Fibroblast of upper back skin (primary cell): ENCODE measurements around the gene DEAF1.

Source experiments
- DNase-seq: peaks from one replicate; pipeline ENCODE4 v3.0.0-alpha.2; 2013

Gene DEAF1

GRCh38 chr11:608791-609251 is 86.2 kb downstream of the DEAF1 start:
- no peak for DNase-seq

GRCh38 chr11:607971-608659 is 86.9 kb downstream of the DEAF1 start:
- no peak for DNase-seq

GRCh38 chr11:607020-607780 is 87.8 kb downstream of the DEAF1 start:
- DNase-seq, result no peak

GRCh38 chr11:606245-606644 is 88.8 kb downstream of the DEAF1 start:
- DNase-seq, result no peak

- no peak for DNase-seq
These were observed 89.5 kb downstream of the DEAF1 start for GRCh38 chr11:605286-606129.

- DNase-seq, result no peak
These were observed 91.9 kb downstream of the DEAF1 start for GRCh38 chr11:603154-603553.

- no peak for DNase-seq
These were observed 93.3 kb downstream of the DEAF1 start for GRCh38 chr11:601573-602245.

GRCh38 chr11:598005-598680 is 96.9 kb downstream of the DEAF1 start:
- no peak for DNase-seq

GRCh38 chr11:597166-597725 is 97.8 kb downstream of the DEAF1 start:
- no peak for DNase-seq

- DNase-seq, result no peak
These were observed 98.6 kb downstream of the DEAF1 start for GRCh38 chr11:596374-596773.

GRCh38 chr11:595400-595799 is 99.6 kb downstream of the DEAF1 start:
- DNase-seq, result no peak
